GM21723 (cell line): ENCODE results near the gene UPF1.

Experiments used
- ATAC-seq: cut with Tn5 transposase; IDR thresholded peaks from one replicate; pipeline ENCODE4 v1.9.1; 2021; ENCODE audit warnings: mild to moderate bottlenecking, moderate library complexity; ENCODE audit not compliant: unreplicated experiment

The UPF1 gene

GRCh38 chr19:18831524-18832305 is at the start of gene UPF1:
Gene UPF1, plus strand, starts transcription at chr19:18831959. Its CDS starts 251 bp downstream, at chr19:18832210.
- ATAC-seq: peak; percentile 61

- no peak for ATAC-seq
These were observed 49.1 kb upstream of the UPF1 start for GRCh38 chr19:18782559-18783225.

GRCh38 chr19:18783958-18784785 is 47.6 kb upstream of the UPF1 start:
- ATAC-seq: no peak

GRCh38 chr19:18784786-18785120 is 47.0 kb upstream of the UPF1 start:
- ATAC-seq: no peak

- ATAC-seq: no peak
These were observed 46.3 kb upstream of the UPF1 start for GRCh38 chr19:18785179-18786124.

- no peak for ATAC-seq
These were observed 43.0 kb upstream of the UPF1 start for GRCh38 chr19:18788529-18789421.

- ATAC-seq: no peak
These were observed 42.3 kb upstream of the UPF1 start for GRCh38 chr19:18789422-18789869.

GRCh38 chr19:18789883-18790565 is 41.7 kb upstream of the UPF1 start:
- no peak for ATAC-seq

- no peak for ATAC-seq
These were observed 41.0 kb upstream of the UPF1 start, which contains the start of gene COMP for GRCh38 chr19:18790566-18791314. Gene COMP, minus strand, starts transcription at chr19:18791305. Its CDS starts 36 bp downstream, at chr19:18791269.

GRCh38 chr19:18791315-18791678 is 40.5 kb upstream of the UPF1 start:
- no peak for ATAC-seq

- no peak for ATAC-seq
These were observed 39.1 kb upstream of the UPF1 start for GRCh38 chr19:18792661-18793060.

- ATAC-seq: no peak
These were observed 38.4 kb upstream of the UPF1 start for GRCh38 chr19:18793144-18794028.

GRCh38 chr19:18794029-18794313 is 37.8 kb upstream of the UPF1 start:
- no peak for ATAC-seq

GRCh38 chr19:18794692-18795091 is 37.1 kb upstream of the UPF1 start:
- no peak for ATAC-seq

- no peak for ATAC-seq
These were observed 36.2 kb upstream of the UPF1 start for GRCh38 chr19:18795540-18795939.

- no peak for ATAC-seq
These were observed 35.5 kb upstream of the UPF1 start for GRCh38 chr19:18796239-18796638.
